Body of pancreas (tissue), 4 donors: ENCODE measurements around the gene ORMDL2.

Experiments used
- CTCF ChIP-seq, 7 experiments: fragments of 450-650 bp in 4 of 7; fragments of 200-600 bp in 3 of 7; sonication (generic) in 3 of 7; IDR thresholded peaks; one replicate each; pipeline ENCODE4 v1.5.1; 2016 to 2019; ENCODE audit warnings: antibody characterized with exemption in 7 of 7
- POLR2A ChIP-seq, 3 donors: fragments of 450-650 bp; IDR thresholded peaks; one replicate each; pipeline ENCODE4 v1.6.1; 2016; ENCODE audit warnings: antibody characterized with exemption in 3 of 3, mild to moderate bottlenecking in 2 of 3

GRCh38 chr12:55861871-55862270 is 44.0 kb downstream of the ORMDL2 start:
- TF ChIP-seq CTCF (IDR thresholded peaks at IDR 0.05): no peak
- no peak for TF ChIP-seq POLR2A (IDR thresholded peaks at IDR 0.05)
